Progenitor cell of endocrine pancreas (in vitro differentiated cells): ENCODE measurements around the gene RAD51B. TPM values are rescaled to one million over a fixed set of nuclear protein-coding genes. Genes with fewer than 3 reads are reported as not detected.

Experiments
- DNase-seq: peaks from one replicate; pipeline ENCODE4 v3.0.0; 2021; ENCODE audit warnings: low spot score; ENCODE audit not compliant: unreplicated experiment
- H3K27ac Mint-ChIP-seq: 2 replicates; pipeline ENCODE4 v1.8.0; 2021; ENCODE audit warnings: mild to moderate bottlenecking, moderate library complexity, mixed read lengths
- H3K27me3 Mint-ChIP-seq: 2 replicates; pipeline ENCODE4 v1.8.0; 2021; ENCODE audit warnings: mixed read lengths
- H3K36me3 Mint-ChIP-seq: 2 replicates; pipeline ENCODE4 v1.8.0; 2022; ENCODE audit warnings: mixed read lengths; ENCODE audit not compliant: insufficient read depth
- H3K4me1 Mint-ChIP-seq: 2 replicates; pipeline ENCODE4 v1.8.0; 2021; ENCODE audit warnings: low read depth, mixed read lengths
- H3K4me3 Mint-ChIP-seq: 2 replicates; pipeline ENCODE4 v1.8.0; 2021; ENCODE audit warnings: low read depth, mild to moderate bottlenecking, moderate library complexity, mixed read lengths
- H3K9me3 Mint-ChIP-seq: 2 replicates; pipeline ENCODE4 v1.8.0; 2021; ENCODE audit warnings: low read depth, mixed read lengths
- CTCF ChIP-seq: fragments of 200-600 bp; sonication (generic); IDR thresholded peaks from one replicate; pipeline ENCODE4 v1.5.0; 2021; ENCODE audit warnings: antibody characterized with exemption, mild to moderate bottlenecking; ENCODE audit not compliant: unreplicated experiment
- total RNA-seq: library from RNA; stranded (reverse); gene quantifications from 2 replicates; pipeline ENCODE4 v1.2.1, GENCODE V29; 2021

Gene RAD51B
- total RNA-seq, 1 donor from 2014 or later = 24.7 TPM

DNA sequence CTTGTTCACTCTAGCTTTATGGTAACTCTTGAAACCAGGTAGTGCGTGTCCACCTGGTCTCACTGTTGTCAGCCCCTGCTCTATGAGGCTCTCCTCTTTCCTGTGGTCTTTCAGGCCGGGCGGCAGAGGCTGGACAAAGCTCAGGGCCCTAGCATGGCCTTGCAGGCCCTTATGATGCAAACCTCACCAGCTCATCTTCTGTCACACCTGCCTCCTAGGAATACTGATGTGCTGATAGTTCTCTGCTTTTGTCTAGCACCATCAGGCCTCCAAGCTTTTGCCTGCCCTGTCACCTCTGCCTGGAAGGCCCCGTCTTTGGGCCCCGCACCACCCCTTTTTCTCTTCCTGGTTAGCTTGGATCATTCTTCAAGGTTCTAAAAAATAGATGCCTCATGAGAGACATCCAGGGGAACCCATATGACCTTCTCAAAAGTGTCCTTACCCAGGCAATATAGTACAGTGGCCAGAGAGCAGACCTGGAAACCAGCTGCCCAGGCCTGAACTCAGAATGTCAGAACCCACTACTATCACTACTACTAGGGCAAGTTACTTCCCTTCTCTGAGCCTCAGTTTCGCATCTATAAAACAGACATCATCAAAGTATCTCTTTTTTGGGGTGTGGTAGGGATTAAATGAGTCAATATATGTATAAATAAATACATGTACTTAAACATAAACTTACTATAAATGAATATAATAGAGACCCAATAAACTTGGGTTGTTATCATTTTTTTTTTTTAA, 881.6 kb downstream of the RAD51B start:
- H3K4me3 Mint-ChIP-seq = no peak overlapping the region
- H3K27me3 Mint-ChIP-seq = no peaks in the 10 kb centered on the region
- no peak for DNase-seq
- no peaks in the 10 kb centered on the region for H3K4me1 Mint-ChIP-seq
- no peak for TF ChIP-seq CTCF
- H3K9me3 Mint-ChIP-seq = peaks cover 15% of the 10 kb centered on the region
- no peaks in the 10 kb centered on the region for H3K36me3 Mint-ChIP-seq
- H3K27ac Mint-ChIP-seq = peak overlapping the region; percentile 21

DNA sequence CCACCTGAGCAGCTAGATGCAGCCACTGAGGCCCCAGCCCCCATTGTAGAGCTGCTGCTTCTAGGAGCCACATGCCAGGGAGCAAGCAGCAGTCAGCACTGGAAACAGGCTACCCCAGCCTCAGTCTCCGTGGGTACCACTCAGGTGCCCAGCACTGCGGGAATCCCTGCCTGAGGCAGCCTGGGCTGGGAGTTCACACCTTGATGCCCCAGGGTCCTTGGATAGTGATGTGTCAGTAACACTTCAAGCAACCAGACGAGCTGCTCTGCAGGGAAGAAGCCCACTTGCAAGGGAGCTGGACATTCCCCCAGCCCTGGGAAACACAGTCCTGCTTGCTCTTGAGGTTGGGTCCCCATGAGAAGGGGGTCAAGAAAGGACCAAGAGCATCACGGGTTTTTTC, 882.6 kb downstream of the RAD51B start:
- Mint-ChIP-seq H3K4me3 (no peak overlapping the region), H3K27me3 (peaks cover 4% of the 10 kb centered on the region), H3K36me3 (no peaks in the 10 kb centered on the region), H3K9me3 (peaks cover 15% of the 10 kb centered on the region), H3K4me1 (peaks cover 5% of the 10 kb centered on the region), H3K27ac (no peak overlapping the region)
- no peak for TF ChIP-seq CTCF
- no peak for DNase-seq

DNA sequence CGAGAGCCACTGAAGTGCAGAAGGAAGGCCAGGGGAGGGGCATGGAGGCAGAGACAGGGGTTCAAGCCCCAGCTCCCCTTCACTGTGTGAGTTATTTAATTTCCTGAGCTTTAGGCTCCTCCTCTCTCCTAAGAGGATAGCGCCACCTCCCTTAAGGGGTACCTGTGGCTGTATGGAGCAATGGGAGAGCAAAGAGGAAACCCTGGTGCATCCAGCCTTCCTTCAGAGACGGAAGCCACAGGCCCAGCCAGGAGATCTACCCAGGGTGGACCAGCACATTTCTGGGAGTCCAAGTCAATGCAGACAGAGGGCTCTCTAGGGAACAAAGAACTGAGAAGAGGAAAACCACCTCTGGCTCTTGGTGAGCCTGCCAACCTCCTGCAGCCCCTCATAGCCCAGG, 883.0 kb downstream of the RAD51B start:
- Mint-ChIP-seq H3K4me1 (peaks cover 5% of the 10 kb centered on the region), H3K27me3 (peaks cover 4% of the 10 kb centered on the region), H3K36me3 (no peaks in the 10 kb centered on the region), H3K4me3 (no peak overlapping the region), H3K27ac (no peak overlapping the region), H3K9me3 (peaks cover 15% of the 10 kb centered on the region)
- no peak for DNase-seq
- TF ChIP-seq CTCF = no peak

GRCh38 chr14:68703093-68703492, 883.5 kb downstream of the RAD51B start:
- DNase-seq = no peak
- Mint-ChIP-seq H3K27me3 (peaks cover 4% of the 10 kb centered on the region), H3K4me1 (peaks cover 5% of the 10 kb centered on the region), H3K36me3 (no peaks in the 10 kb centered on the region), H3K4me3 (no peak overlapping the region), H3K9me3 (peaks cover 14% of the 10 kb centered on the region), H3K27ac (no peak overlapping the region)
- no peak for TF ChIP-seq CTCF

- H3K4me3 Mint-ChIP-seq = no peak overlapping the region
Measured at GRCh38 chr14:68704736-68705720, 885.4 kb downstream of the RAD51B start.

More at GRCh38 chr14:68704736-68705720, 885.4 kb downstream of the RAD51B start:
- no peak for DNase-seq
- TF ChIP-seq CTCF = no peak
- Mint-ChIP-seq H3K9me3 (peaks cover 7% of the 10 kb centered on the region), H3K36me3 (no peaks in the 10 kb centered on the region), H3K4me1 (peaks cover 5% of the 10 kb centered on the region), H3K27me3 (peaks cover 4% of the 10 kb centered on the region), H3K27ac (peak overlapping the region; percentile 68)
